Astrocyte (in vitro differentiated cells and primary cell): ENCODE results near the gene SLC22A4. TPM values are rescaled to one million over a fixed set of nuclear protein-coding genes. Genes with fewer than 3 reads are reported as not detected.
A peak's percentile ranks its signal among the peaks of the same experiment; 100 is the strongest.

Experiments used
- DNase-seq: peaks from one replicate; pipeline ENCODE4 v3.0.0-alpha.2; 2010; ENCODE audit warnings: low read depth
- FAIRE-seq: peaks from 2 replicates; lab custom pipeline; 2011; peaks lifted over from hg19 to GRCh38; lab: Jason Lieb, UNC
- H2AFZ ChIP-seq: 2 replicates; pipeline ENCODE4 v1.6.0; 2012; ENCODE audit warnings: low read depth, low read length, inconsistent platforms
- H3K27ac ChIP-seq: 2 replicates; pipeline ENCODE4 v1.5.1; 2011; ENCODE audit warnings: low read depth, low read length, inconsistent platforms
- H3K27me3 ChIP-seq: 2 replicates; pipeline ENCODE4 v1.6.0; 2011; ENCODE audit warnings: low read length, inconsistent platforms; ENCODE audit not compliant: insufficient read depth
- H3K36me3 ChIP-seq: 2 replicates; pipeline ENCODE4 v1.5.1; 2011; ENCODE audit warnings: low read length, inconsistent platforms; ENCODE audit not compliant: insufficient read depth
- H3K4me1 ChIP-seq: 2 replicates; pipeline ENCODE4 v1.5.1; 2011; ENCODE audit warnings: low read length, inconsistent platforms; ENCODE audit not compliant: insufficient read depth
- H3K4me2 ChIP-seq: 2 replicates; pipeline ENCODE4 v1.6.0; 2012; ENCODE audit warnings: low read length, inconsistent platforms
- H3K4me3 ChIP-seq: 2 replicates; pipeline ENCODE4 v1.5.1; 2011; ENCODE audit warnings: low read depth, mild to moderate bottlenecking, low read length, inconsistent platforms; ENCODE audit not compliant: insufficient read depth
- H3K79me2 ChIP-seq: 2 replicates; pipeline ENCODE4 v1.6.0; 2012; ENCODE audit warnings: mild to moderate bottlenecking, low read length, inconsistent platforms; ENCODE audit not compliant: insufficient read depth
- H3K9ac ChIP-seq: 2 replicates; pipeline ENCODE4 v1.6.0; 2012; ENCODE audit warnings: mild to moderate bottlenecking, low read length, inconsistent platforms
- H3K9me3 ChIP-seq: 2 replicates; pipeline ENCODE4 v1.5.1; 2012; ENCODE audit warnings: low read depth, mild to moderate bottlenecking, low read length, inconsistent platforms; ENCODE audit not compliant: insufficient read depth
- H4K20me1 ChIP-seq: 2 replicates; pipeline ENCODE4 v1.6.0; 2012; ENCODE audit warnings: low read length, inconsistent platforms; ENCODE audit not compliant: insufficient read depth
- H3K27ac Mint-ChIP-seq: one replicate; pipeline ENCODE4 v1.8.0; 2021; ENCODE audit warnings: mild to moderate bottlenecking, mixed read lengths; ENCODE audit not compliant: unreplicated experiment
- H3K27me3 Mint-ChIP-seq: one replicate; pipeline ENCODE4 v1.8.0; 2021; ENCODE audit warnings: low read depth, mixed read lengths; ENCODE audit not compliant: unreplicated experiment
- H3K36me3 Mint-ChIP-seq: one replicate; pipeline ENCODE4 v1.8.0; 2021; ENCODE audit warnings: low read depth, mixed read lengths; ENCODE audit not compliant: unreplicated experiment
- H3K4me1 Mint-ChIP-seq: one replicate; pipeline ENCODE4 v1.8.0; 2021; ENCODE audit warnings: low read depth, mixed read lengths; ENCODE audit not compliant: unreplicated experiment
- H3K4me3 Mint-ChIP-seq: one replicate; pipeline ENCODE4 v1.8.0; 2021; ENCODE audit warnings: mild to moderate bottlenecking, moderate library complexity, mixed read lengths; ENCODE audit not compliant: unreplicated experiment
- H3K9me3 Mint-ChIP-seq: one replicate; pipeline ENCODE4 v1.8.0; 2021; ENCODE audit warnings: mild to moderate bottlenecking, mixed read lengths; ENCODE audit not compliant: unreplicated experiment
- EZH2 ChIP-seq: IDR thresholded peaks from 2 replicates; pipeline ENCODE4 v1.6.1; 2012; ENCODE audit warnings: mild to moderate bottlenecking, low read length, inconsistent platforms; ENCODE audit not compliant: insufficient read depth
- total RNA-seq: library from RNA; stranded (reverse); gene quantifications from 2 replicates; pipeline ENCODE4 v1.2.1, GENCODE V29; 2021
- TF ChIP-seq, protein P1 (sequence below): IDR thresholded peaks from 2 replicates; pipeline ENCODE4 v1.5.1; 2011; ENCODE audit warnings: low read depth, mild to moderate bottlenecking, inconsistent platforms, low read length, moderate library complexity; ENCODE audit not compliant: insufficient read depth

Gene SLC22A4
- total RNA-seq, 1 donor from 2014 or later: 4.5 TPM

DNA sequence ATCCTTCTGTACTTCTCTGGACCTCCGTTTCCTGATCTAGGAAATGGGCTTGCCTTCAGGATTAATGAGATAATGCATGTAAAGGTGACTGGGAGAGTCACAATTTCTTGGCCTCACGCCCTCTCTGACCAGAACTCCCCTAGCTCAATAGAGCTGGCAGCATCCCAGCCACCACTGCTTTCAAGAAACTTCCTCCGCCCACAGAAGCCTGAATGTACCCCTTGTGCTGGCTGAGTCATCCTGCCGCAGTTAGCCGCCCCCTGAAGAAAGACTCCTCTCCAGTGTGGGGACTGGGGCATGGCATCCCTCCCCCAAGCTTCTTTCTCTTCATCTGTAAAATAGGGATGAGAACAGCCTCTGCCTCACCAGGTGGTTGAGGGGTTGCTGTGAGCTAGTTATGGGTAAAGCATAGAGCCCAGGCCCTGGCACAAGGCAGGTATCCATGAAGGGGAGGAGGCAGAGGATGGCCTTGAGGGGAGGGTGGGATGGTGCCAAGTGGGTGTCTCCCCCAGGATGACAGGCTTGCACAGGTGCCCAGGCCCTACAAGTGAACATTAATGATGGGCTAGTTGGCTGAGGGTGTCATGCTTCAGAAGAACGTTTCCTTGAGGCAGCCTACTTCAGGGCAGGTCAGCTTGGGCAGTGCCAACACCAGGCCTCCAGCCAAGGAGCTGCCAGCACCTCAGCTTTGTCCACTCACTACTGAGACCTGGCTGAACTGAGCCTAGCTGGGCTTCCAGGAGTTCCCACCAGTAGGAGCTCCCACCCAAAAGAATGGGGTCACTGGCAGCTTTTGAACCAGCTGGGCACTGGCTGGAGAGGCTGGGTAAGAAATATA, 33.3 kb upstream of the SLC22A4 start:
- FAIRE-seq (no peak), DNase-seq (peak; percentile 96)
- Histone ChIP-seq H4K20me1 (peaks cover 57% of the 10 kb centered on the region), H3K36me3 (peaks cover 20% of the 10 kb centered on the region), H3K4me2 (peak overlapping the region; percentile 97), H3K27ac (peak overlapping the region; percentile 99), H2AFZ (no peak overlapping the region), H3K9me3 (no peaks in the 10 kb centered on the region), H3K4me3 (no peak overlapping the region), H3K4me1 (peaks cover 81% of the 10 kb centered on the region), H3K79me2 (peaks cover 86% of the 10 kb centered on the region), H3K27me3 (no peaks in the 10 kb centered on the region), H3K9ac (peak overlapping the region; percentile 100)
- Mint-ChIP-seq H3K9me3 (no peaks in the 10 kb centered on the region), H3K27ac (peak overlapping the region; percentile 85), H3K27me3 (no peaks in the 10 kb centered on the region), H3K4me1 (peaks cover 54% of the 10 kb centered on the region), H3K4me3 (peak overlapping the region; percentile 87), H3K36me3 (peaks cover 13% of the 10 kb centered on the region)
- TF ChIP-seq, protein P1, sequence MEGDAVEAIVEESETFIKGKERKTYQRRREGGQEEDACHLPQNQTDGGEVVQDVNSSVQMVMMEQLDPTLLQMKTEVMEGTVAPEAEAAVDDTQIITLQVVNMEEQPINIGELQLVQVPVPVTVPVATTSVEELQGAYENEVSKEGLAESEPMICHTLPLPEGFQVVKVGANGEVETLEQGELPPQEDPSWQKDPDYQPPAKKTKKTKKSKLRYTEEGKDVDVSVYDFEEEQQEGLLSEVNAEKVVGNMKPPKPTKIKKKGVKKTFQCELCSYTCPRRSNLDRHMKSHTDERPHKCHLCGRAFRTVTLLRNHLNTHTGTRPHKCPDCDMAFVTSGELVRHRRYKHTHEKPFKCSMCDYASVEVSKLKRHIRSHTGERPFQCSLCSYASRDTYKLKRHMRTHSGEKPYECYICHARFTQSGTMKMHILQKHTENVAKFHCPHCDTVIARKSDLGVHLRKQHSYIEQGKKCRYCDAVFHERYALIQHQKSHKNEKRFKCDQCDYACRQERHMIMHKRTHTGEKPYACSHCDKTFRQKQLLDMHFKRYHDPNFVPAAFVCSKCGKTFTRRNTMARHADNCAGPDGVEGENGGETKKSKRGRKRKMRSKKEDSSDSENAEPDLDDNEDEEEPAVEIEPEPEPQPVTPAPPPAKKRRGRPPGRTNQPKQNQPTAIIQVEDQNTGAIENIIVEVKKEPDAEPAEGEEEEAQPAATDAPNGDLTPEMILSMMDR: no peak
- TF ChIP-seq EZH2: no peak

DNA sequence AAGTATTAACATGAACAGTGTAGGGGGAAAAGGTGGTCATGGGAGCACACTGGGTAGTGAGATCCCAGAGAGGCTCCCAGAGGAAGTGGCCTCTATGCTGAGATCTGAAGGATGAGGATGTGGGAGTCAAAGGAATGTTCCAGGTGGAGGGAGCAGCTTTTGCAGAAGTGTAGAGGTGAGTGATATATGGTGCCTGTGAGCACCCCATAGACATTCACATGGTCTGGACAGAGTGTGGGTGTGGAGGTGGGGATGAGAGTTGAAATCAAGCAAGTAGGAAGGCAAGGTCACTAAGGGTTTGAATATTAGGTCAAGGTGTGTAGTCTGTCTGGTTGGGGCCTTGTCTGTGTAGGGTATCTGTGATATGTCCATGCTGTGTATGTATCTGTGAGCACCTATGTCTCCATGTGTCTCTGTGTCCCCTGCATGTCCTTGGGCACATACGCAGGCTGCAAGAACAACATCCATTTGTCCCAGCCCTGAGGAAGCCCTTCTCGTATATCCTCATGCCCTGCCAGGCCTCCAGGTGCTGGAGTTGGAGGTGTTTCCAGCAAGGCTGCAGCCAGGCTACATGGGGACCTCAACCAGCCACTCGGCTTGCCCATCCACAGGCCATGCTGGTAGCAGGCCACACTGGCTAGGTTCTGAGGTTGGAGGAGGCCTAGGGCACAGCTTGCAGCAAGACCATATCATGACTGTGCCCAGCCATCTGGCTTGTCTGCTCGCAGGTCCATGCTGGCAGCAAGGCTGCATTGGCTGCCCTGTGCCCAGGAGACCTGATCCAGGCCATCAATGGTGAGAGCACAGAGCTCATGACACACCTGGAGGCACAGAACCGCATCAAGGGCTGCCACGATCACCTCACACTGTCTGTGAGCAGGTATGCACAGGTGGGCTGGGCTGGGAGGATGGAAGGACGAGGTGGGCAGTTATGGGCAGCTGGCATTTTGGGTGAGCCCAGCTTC, 32.0 kb upstream of the SLC22A4 start:
- H3K36me3 Mint-ChIP-seq: peaks cover 19% of the 10 kb centered on the region
- no peak for FAIRE-seq
- no peak for DNase-seq
- H3K79me2 ChIP-seq: peaks cover 94% of the 10 kb centered on the region
- no peaks in the 10 kb centered on the region for H3K9me3 Mint-ChIP-seq
- no peaks in the 10 kb centered on the region for H3K27me3 ChIP-seq
- H3K36me3 ChIP-seq: peaks cover 29% of the 10 kb centered on the region
- peak overlapping the region; percentile 97 for H3K27ac ChIP-seq
- no peaks in the 10 kb centered on the region for H3K9me3 ChIP-seq
- H3K27ac Mint-ChIP-seq: no peak overlapping the region
- H3K4me3 Mint-ChIP-seq: no peak overlapping the region
- H3K27me3 Mint-ChIP-seq: no peaks in the 10 kb centered on the region
- no peak for TF ChIP-seq EZH2
- TF ChIP-seq, protein P1: no peak
- no peak overlapping the region for H2AFZ ChIP-seq
- H3K4me2 ChIP-seq: peak overlapping the region; percentile 97
- peaks cover 54% of the 10 kb centered on the region for H3K4me1 Mint-ChIP-seq
- H4K20me1 ChIP-seq: peaks cover 70% of the 10 kb centered on the region
- peak overlapping the region; percentile 100 for H3K9ac ChIP-seq
- peaks cover 90% of the 10 kb centered on the region for H3K4me1 ChIP-seq
- no peak overlapping the region for H3K4me3 ChIP-seq
